ENCODE results near the gene CNP.

CNP gene

DNA sequence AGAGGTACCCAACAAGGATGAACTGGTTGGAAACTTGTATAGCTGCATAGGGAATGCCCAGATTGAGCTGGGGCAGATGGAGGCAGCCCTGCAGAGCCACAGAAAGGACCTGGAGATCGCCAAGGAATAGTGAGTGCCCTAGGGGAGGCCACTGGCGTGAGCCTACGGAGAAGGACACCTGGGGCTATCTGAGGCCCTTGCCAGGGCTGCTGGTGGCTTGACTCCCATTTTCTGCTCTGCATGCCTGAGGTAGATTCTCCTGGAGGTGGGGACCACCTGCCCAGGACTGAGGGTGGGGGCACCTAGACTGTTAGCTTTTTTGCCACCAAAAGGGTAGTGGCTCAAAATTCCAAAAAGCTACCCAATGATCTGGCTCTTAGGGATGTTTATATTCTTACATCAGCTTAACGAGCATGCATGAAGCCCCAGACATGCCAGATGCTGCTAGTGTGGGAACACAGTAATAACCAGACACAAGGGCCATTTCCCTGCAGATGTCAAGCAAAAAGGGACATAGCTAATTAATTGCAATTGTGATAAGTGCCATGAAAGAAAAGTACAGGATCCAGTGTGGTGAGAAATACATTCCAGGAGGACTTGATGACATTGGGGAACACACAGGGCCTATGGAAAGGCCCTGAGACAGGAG lies 27.4 kb upstream of the CNP start:
- TF ChIP-seq NFIC (IDR thresholded peaks at IDR 0.05) (no peak), FOXM1 (IDR thresholded peaks at IDR 0.05; ENCODE audit: borderline replicate concordance, low read depth) (no peak), EP300 (IDR thresholded peaks at IDR 0.05; ENCODE audit: borderline replicate concordance) (no peak), CREB1 (IDR thresholded peaks at IDR 0.05; ENCODE audit: low read depth) (no peak), EGR1 (IDR thresholded peaks at IDR 0.05) (no peak), RAD21 (IDR thresholded peaks at IDR 0.05; ENCODE audit: low read depth) (no peak), ZBTB7A (IDR thresholded peaks at IDR 0.05; ENCODE audit: low read depth) (no peak), TEAD4 (IDR thresholded peaks at IDR 0.05) (no peak), CEBPB (IDR thresholded peaks at IDR 0.05) (no peak), TAF1 (IDR thresholded peaks at IDR 0.05; ENCODE audit: low read depth) (no peak), TCF12 (IDR thresholded peaks at IDR 0.05; ENCODE audit: low read depth) (no peak), YY1 (IDR thresholded peaks at IDR 0.05; ENCODE audit: low read depth) (no peak)
- TF ChIP-seq, protein P1, sequence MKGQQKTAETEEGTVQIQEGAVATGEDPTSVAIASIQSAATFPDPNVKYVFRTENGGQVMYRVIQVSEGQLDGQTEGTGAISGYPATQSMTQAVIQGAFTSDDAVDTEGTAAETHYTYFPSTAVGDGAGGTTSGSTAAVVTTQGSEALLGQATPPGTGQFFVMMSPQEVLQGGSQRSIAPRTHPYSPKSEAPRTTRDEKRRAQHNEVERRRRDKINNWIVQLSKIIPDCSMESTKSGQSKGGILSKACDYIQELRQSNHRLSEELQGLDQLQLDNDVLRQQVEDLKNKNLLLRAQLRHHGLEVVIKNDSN (IDR thresholded peaks at IDR 0.05) = no peak
- TF ChIP-seq, protein P2, sequence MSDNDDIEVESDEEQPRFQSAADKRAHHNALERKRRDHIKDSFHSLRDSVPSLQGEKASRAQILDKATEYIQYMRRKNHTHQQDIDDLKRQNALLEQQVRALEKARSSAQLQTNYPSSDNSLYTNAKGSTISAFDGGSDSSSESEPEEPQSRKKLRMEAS (IDR thresholded peaks at IDR 0.05) = no peak
- TF ChIP-seq, protein P3, sequence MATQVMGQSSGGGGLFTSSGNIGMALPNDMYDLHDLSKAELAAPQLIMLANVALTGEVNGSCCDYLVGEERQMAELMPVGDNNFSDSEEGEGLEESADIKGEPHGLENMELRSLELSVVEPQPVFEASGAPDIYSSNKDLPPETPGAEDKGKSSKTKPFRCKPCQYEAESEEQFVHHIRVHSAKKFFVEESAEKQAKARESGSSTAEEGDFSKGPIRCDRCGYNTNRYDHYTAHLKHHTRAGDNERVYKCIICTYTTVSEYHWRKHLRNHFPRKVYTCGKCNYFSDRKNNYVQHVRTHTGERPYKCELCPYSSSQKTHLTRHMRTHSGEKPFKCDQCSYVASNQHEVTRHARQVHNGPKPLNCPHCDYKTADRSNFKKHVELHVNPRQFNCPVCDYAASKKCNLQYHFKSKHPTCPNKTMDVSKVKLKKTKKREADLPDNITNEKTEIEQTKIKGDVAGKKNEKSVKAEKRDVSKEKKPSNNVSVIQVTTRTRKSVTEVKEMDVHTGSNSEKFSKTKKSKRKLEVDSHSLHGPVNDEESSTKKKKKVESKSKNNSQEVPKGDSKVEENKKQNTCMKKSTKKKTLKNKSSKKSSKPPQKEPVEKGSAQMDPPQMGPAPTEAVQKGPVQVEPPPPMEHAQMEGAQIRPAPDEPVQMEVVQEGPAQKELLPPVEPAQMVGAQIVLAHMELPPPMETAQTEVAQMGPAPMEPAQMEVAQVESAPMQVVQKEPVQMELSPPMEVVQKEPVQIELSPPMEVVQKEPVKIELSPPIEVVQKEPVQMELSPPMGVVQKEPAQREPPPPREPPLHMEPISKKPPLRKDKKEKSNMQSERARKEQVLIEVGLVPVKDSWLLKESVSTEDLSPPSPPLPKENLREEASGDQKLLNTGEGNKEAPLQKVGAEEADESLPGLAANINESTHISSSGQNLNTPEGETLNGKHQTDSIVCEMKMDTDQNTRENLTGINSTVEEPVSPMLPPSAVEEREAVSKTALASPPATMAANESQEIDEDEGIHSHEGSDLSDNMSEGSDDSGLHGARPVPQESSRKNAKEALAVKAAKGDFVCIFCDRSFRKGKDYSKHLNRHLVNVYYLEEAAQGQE (IDR thresholded peaks at IDR 0.05; ENCODE audit: low read depth) = no peak

DNA sequence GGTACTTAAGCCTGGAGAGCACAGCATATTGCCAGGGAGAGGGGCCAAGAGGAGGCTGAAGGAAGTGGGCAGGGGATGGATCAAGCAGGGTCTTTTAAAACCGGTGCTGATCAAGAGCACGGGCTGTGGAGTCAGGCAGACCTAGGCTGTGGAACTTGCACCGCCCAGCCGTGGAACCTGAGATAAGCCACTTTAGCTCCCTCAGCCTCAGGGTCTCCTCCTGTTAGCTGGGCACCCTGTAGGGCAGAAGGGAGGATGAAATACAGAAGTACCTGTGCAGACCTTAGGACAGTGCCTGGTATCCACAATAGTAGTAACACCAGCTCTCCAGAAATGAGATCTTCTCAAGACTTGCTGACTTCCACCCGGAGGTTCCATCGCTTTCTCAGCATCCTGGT lies 26.9 kb upstream of the CNP start:
- TF ChIP-seq RAD21 (IDR thresholded peaks at IDR 0.05; ENCODE audit: low read depth) = no peak

DNA sequence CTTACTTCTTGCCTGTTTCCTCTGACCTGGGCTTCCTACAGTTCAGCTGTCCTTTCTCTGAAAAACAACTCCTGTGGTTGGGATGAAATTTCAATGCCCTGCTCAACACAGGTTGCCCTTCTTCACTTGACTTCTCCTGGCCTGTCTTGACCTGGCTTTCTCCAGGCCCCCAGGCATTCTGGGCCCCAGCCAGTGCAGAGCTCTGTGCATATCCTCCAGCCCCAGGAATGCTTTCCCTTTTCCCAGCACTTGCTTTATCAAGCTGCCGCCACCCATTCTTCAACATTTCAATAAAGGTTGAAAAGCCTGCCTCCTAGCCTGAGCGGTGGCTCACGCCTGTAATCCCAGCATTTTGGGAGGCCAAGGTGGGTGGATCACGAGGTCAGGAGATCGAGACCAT lies 25.4 kb upstream of the CNP start:
- TF ChIP-seq TCF12 (IDR thresholded peaks at IDR 0.05; ENCODE audit: low read depth) = no peak

DNA sequence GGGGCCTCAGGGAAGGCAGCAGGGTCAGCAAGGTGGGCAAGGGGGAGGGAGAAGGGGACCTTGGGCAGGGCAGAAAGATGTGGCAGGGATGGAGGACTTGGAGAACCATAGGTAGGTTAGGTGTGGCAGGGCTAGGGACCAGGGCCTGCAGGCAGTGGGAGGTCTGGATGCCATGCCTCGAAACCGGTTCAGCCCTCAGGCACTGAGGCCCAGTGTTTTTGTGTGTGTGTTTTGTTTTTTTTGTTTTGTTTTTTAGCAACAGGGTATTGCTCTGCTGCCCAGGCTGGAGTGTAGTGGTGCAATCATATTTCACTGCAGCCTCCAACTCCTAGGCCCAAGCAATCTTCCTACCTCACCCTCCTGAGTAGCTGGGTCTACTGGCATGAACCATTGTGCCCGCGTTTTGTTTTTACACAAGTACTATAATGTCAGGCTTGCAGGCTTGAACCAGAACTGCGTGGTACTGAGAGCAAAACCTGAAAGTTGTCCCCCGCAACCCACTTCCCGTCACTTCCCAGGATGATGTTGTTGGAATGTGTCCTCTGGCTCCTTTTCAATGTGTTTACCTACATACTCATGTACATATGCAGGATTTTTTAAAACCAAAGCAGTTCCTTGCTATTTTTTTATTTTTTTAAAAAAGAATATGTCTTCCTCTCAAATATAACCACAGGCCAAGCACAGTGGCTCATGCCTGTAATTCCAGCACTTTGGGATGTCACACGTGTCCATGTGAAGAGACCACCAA lies 23.8 kb upstream of the CNP start:
- TF ChIP-seq CREB1 (IDR thresholded peaks at IDR 0.05; ENCODE audit: low read depth) (no peak), NFIC (IDR thresholded peaks at IDR 0.05) (no peak), RAD21 (IDR thresholded peaks at IDR 0.05; ENCODE audit: low read depth) (no peak), TEAD4 (IDR thresholded peaks at IDR 0.05) (no peak), FOXM1 (IDR thresholded peaks at IDR 0.05; ENCODE audit: borderline replicate concordance, low read depth) (no peak), CEBPB (IDR thresholded peaks at IDR 0.05) (no peak), TCF12 (IDR thresholded peaks at IDR 0.05; ENCODE audit: low read depth) (no peak), ZBTB7A (IDR thresholded peaks at IDR 0.05; ENCODE audit: low read depth) (no peak), EP300 (IDR thresholded peaks at IDR 0.05; ENCODE audit: borderline replicate concordance) (no peak)
- TF ChIP-seq, protein P2 (IDR thresholded peaks at IDR 0.05) = no peak
- TF ChIP-seq, protein P1 (IDR thresholded peaks at IDR 0.05) = no peak
- TF ChIP-seq, protein P3 (IDR thresholded peaks at IDR 0.05; ENCODE audit: low read depth) = no peak

DNA sequence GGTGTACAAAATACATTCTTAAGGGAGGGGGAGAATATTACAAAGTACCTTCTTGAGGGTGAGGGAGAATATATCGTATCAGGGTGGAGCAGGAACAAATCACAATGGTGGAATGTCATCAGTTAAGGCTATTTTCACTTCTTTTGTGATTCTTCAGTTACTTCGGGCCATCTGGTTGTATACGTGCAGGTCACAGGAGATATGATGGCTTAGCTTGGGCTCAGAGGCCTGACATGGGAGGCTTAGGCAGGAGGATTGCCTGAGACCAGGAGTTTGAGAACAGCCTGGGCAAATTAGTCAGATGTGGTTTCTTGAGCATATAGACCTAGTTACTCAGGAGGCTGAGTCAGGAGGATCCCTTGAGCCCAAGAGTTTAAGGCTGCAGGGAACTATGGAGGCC lies 23.1 kb upstream of the CNP start:
- TF ChIP-seq, protein P1 (IDR thresholded peaks at IDR 0.05) = no peak
- no peak for TF ChIP-seq FOXM1 (IDR thresholded peaks at IDR 0.05; ENCODE audit: borderline replicate concordance, low read depth)
- no peak for TF ChIP-seq EP300 (IDR thresholded peaks at IDR 0.05; ENCODE audit: borderline replicate concordance)
- TF ChIP-seq NFIC (IDR thresholded peaks at IDR 0.05) = no peak
- no peak for TF ChIP-seq YY1 (IDR thresholded peaks at IDR 0.05; ENCODE audit: low read depth)
- TF ChIP-seq EGR1 (IDR thresholded peaks at IDR 0.05) = no peak
- TF ChIP-seq, protein P3 (IDR thresholded peaks at IDR 0.05; ENCODE audit: low read depth) = no peak
- TF ChIP-seq, protein P2 (IDR thresholded peaks at IDR 0.05) = no peak
- TF ChIP-seq CEBPB (IDR thresholded peaks at IDR 0.05) = no peak
- no peak for TF ChIP-seq CREB1 (IDR thresholded peaks at IDR 0.05; ENCODE audit: low read depth)
- TF ChIP-seq RAD21 (IDR thresholded peaks at IDR 0.05; ENCODE audit: low read depth) = no peak
- TF ChIP-seq TCF12 (IDR thresholded peaks at IDR 0.05; ENCODE audit: low read depth) = no peak
- TF ChIP-seq ZBTB7A (IDR thresholded peaks at IDR 0.05; ENCODE audit: low read depth) = no peak
- no peak for TF ChIP-seq TEAD4 (IDR thresholded peaks at IDR 0.05)
